HG02852 (cell line): ENCODE data around the gene GTF2F1.
"Not testable (repeated sequence)": the region's sequence is repeated elsewhere in the genome, so short reads cannot be mapped to it uniquely, and the experiment has no call there.

Source experiments
- ATAC-seq: cut with Tn5 transposase; IDR thresholded peaks from one replicate; pipeline ENCODE4 v1.9.1; 2021; ENCODE audit warnings: mild to moderate bottlenecking, moderate library complexity; ENCODE audit not compliant: unreplicated experiment

The GTF2F1 gene

DNA sequence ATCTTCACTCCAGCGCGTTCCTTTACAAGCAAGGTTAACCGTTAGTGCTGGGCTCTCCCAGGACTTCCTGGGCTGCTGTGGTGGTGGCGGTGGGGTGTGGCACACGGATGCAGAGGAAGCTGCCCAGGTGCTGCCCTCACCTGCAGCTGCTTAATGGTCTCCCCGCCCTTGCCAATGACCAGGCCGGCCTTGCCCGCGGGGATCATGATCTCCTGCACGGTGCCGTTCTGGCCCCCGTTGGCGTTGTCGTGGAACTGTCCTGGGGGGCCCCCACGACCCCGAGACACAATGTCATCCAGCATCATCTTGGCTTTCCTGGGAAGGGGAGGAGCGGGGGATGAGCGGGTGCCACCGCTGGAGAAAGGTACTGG lies 25.6 kb upstream of the GTF2F1 start:
- ATAC-seq: no peak

GRCh38 chr19:6417713-6418561 lies 25.0 kb upstream of the GTF2F1 start:
- ATAC-seq: no peak

GRCh38 chr19:6416658-6417405 lies 23.9 kb upstream of the GTF2F1 start:
- ATAC-seq: no peak

DNA sequence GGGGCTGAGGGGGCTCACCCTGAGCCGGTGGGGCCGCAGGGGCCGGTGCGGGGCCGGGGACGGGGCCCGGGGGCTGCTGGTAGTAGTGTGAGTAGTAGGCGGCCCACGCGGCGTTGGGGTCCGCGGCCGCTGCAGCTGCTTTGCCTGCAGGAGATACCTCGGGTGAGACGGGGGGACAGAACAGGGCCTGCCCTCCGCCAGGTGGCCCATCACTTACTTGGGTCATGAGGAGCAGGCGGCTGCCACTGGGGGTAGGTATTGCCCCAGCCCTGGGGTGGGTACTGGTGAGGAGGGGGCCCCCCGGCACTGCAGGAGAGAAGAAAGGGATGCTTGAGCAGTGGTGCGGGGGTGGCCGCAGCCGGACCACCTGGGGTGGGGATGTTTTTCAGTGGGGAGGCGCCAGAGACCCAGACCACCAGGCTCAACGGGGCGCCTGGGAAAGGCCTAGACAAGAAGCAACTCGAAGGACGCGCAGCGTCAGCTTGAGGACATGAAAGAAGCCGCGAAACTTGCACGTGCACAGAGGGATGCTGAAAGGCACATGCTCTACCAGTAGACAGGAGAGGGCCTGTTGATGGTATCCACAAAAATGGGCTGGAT lies 22.7 kb upstream of the GTF2F1 start:
- no peak for ATAC-seq

GRCh38 chr19:6414793-6415590 lies 22.0 kb upstream of the GTF2F1 start:
- ATAC-seq: no peak

GRCh38 chr19:6413721-6414643 lies 21.0 kb upstream of the GTF2F1 start:
- no peak for ATAC-seq

DNA sequence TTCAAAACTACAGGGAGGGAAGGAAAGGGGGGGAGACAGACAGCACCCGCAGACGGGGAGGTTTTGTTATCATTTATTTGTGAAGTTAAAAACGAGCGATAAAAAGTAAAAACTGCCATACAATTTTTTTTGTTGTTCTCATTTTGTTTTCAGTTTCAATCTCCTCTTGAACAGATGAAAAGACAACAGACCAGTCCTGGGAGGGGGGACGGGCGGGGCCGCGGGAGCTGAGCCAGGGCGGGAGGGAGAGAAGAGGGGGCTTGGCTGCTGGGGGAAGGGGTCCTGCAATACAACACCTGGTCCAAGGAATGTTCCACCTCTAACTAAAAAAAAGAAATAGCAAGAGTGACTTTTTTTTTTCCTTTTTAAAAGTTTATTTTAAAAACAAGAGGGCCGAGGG lies 20.3 kb upstream of the GTF2F1 start:
- ATAC-seq: no peak

DNA sequence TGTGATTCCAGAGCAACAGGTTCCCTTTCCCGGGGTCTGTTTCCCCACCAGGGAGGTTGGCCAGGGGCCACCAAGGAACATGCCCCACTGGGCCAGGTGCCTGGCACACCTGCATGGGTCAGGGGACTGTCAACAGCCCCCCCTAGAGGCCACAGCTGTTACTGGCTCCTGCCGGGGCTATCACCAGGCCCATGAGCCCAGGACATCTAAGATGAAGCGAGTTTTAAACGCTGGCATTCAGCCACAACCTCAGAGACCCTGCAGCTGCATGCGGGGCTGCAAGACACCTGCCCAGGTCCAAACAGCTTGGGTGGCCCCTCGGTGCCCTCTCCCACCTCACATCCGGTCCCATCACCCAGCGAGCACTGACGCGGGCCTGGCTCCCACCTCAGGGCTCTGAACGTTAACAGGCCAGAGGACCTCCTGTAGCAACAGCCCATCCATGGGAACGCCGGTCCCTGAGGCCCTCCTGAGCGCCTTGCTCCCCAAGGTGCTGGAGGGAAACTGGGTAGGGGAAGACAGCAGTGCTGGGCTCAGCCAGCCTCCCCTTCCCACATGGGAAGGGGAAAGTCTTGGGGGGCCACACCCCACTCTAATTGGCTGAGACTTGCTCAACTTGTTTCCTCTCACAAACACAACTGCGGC lies 19.6 kb upstream of the GTF2F1 start:
- ATAC-seq: no peak

DNA sequence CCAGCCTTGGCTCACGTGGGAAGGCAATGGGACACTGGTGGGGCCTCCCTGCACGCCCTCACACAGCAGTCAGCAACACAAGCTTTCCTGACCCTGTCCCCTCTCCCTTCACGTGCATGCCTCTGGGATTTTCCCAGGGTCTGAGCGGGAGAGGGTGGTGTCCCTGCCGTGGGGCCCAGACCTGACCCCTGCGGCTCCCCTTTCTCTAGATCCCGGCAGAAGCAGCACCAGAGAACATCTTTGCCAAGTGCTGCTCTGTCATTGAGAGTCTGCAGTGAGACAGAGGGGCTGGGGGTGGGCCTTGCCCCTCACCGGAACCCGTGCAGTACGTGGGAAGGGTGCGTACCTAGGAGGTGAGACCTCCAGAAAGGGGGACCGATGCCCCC lies 19.1 kb upstream of the GTF2F1 start:
- no peak for ATAC-seq

DNA sequence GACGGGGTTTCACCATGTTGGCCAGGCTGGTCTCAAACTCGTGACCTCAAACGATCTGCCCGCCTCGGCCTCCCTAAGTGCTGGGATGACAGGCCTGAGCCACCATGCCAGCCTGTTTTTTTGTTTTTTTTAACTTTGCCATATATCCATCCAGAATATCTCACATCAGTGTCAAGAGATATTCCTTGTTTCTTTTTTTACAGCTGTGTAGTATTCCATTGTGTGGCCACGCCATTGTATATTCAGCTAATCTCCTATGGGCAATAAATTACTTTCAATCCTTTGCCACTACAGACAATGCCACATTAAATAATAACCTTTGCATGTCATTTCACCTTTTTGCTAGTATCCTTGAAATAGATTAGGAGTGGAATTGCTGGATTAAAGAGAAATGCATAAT lies 16.4 kb upstream of the GTF2F1 start:
- ATAC-seq: no peak

DNA sequence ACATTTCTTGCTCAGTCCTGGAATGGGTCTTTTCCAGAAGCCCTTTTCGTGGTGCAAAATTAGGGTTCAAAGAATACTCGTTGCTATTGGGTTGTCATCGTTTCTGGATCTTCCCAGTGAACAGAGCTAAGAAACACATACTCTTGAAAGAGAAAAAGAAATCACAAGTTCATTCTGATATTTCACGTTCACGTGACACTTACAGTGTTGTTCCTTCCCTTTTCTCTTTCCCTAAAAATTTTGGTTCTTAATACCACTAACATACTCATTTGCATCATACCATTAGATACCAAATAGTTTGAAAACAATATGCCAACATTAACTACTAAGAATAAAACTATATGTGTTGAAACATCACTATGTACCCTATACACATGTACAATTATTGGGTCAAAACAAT lies 13.4 kb upstream of the GTF2F1 start:
- ATAC-seq: no peak

- no peak for ATAC-seq
Observed at GRCh38 chr19:6402837-6403608, 10.1 kb upstream of the GTF2F1 start.

DNA sequence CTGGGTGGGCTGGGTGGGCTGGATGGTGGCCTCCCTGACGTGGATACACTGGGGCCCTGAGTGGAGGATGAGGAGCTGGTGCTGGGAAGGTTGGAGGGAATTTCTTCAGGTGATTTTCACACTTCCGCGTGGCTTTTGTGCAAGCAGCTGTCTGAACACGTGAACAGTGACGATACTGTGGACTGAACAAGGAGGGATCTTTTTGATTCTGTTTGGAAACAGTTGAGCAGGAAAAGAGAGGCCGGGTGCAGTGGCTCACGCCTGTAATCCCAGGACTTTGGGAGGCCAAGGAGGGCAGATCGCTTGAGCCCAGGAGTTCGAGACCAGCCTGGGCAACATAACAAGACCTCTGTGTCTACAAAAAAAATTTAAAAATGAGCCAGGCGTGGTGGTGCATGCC lies 9.1 kb upstream of the GTF2F1 start:
- no peak for ATAC-seq

DNA sequence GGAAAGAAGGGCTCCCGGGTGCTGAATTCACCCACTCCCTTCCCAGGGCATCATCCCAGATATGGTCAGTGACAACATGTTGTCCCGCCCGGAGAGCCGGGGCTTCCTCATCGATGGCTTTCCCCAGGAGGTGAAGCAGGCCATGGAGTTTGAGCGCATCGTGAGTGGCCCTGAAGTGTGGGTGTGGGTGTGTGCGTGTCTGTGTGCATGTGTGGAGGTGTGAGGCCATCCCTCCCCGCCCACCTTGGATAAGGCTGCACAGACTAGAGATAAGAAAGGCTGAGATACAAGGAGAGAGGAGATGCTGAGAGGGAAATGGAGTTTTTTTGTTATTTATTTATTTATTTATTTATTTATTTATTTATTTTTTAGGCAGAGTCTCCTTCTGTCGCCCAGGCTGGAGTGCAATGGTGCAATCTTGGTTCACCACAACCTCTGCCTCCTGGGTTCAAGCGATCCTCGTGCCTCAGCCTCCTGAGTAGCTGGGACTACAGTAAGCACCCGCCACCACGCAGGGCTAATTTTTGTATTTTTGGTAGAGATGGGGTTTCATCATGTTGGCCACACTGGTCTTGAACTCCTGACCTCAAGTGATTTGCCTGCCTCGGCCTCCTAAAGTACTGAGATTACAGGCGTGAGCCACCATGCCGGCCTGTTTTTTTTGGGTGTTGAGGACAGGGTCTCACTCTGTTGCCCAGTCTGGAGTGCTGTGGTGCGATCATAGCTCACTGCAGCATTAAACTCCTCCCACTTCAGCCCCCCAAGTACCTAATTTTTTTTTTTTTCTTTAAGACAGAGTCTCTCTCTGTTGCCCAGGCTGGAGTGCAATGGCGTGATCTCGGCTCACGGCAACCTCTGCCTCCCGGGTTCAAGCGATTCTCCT lies 7.3 kb upstream of the GTF2F1 start:
- not testable (repeated sequence) for ATAC-seq

- no peak for ATAC-seq
Observed at GRCh38 chr19:6396305-6396704, 3.3 kb upstream of the GTF2F1 start.

DNA sequence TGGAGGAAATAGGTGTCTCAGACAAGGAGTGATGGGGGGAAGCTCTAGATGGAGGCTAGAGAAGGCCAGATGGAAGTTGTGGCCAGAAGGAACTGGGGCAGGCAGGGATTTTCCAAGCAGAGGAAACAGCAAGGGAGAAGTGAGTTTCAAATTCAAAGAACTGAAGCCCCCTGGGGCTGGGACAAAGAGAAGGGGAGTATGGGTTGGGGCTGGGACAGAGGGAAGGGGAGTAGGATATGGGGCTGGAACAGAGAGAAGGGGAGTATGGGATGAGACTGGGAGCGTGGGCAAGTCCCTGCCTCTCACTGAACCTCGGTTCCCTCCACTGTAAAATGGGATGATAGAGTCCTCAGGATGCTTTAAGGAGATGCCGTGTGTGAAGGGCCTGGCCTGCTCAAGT lies 1.9 kb upstream of the GTF2F1 start:
- ATAC-seq: no peak

GRCh38 chr19:6393983-6394412 lies 1.0 kb upstream of the GTF2F1 start:
- ATAC-seq: no peak
